MM.1S (cell line): ENCODE measurements around the gene BLOC1S3.

Experiments used
- DNase-seq: peaks from one replicate; pipeline ENCODE4 v3.0.0-alpha.2; 2015
- H2AFZ ChIP-seq: fragments of 300-600 bp; sonication (generic); 2 replicates; pipeline ENCODE4 v1.6.0; 2016; ENCODE audit warnings: antibody characterized with exemption, low read length
- H3F3A ChIP-seq: fragments of 300-600 bp; sonication (generic); 2 replicates; pipeline ENCODE4 v1.6.1; 2016; ENCODE audit warnings: mild to moderate bottlenecking, antibody characterized with exemption, low read length, moderate library complexity, mixed read lengths; ENCODE audit not compliant: insufficient read depth
- H3K27ac ChIP-seq: fragments of 300-600 bp; sonication (generic); 2 replicates; pipeline ENCODE4 v1.5.1; 2016; ENCODE audit warnings: mild to moderate bottlenecking, low read length
- H3K27me3 ChIP-seq: fragments of 300-600 bp; sonication (generic); replicated peaks from 2 replicates; pipeline ENCODE4 v1.6.0; 2016; ENCODE audit warnings: low read length; ENCODE audit not compliant: insufficient read depth
- H3K36me3 ChIP-seq: fragments of 300-600 bp; sonication (generic); replicated peaks from 2 replicates; pipeline ENCODE4 v1.6.1; 2016; ENCODE audit warnings: mild to moderate bottlenecking, low read length, mixed read lengths; ENCODE audit not compliant: insufficient read depth
- H3K4me1 ChIP-seq: fragments of 300-600 bp; sonication (generic); 2 replicates; pipeline ENCODE4 v1.6.1; 2016; ENCODE audit warnings: low read length, mixed read lengths
- H3K4me2 ChIP-seq: fragments of 300-600 bp; sonication (generic); 2 replicates; pipeline ENCODE4 v1.6.0; 2016; ENCODE audit warnings: low read depth, low read length
- H3K4me3 ChIP-seq: fragments of 300-600 bp; sonication (generic); 2 replicates; pipeline ENCODE4 v1.5.1; 2016; ENCODE audit warnings: low read length, mixed read lengths
- H3K79me2 ChIP-seq: fragments of 300-600 bp; sonication (generic); 2 replicates; pipeline ENCODE4 v1.6.1; 2016; ENCODE audit warnings: mixed run types, low read length, mixed read lengths
- H3K9ac ChIP-seq: fragments of 300-600 bp; sonication (generic); 2 replicates; pipeline ENCODE4 v1.6.1; 2016; ENCODE audit warnings: low read length, mixed read lengths
- H3K9me2 ChIP-seq: fragments of 300-600 bp; sonication (generic); replicated peaks from 2 replicates; pipeline ENCODE4 v1.6.1; 2016; ENCODE audit warnings: mild to moderate bottlenecking, low read length, mixed read lengths; ENCODE audit not compliant: insufficient read depth
- H3K9me3 ChIP-seq: fragments of 300-600 bp; sonication (generic); replicated peaks from 2 replicates; pipeline ENCODE4 v1.6.1; 2016; ENCODE audit warnings: mild to moderate bottlenecking, low read length, mixed read lengths; ENCODE audit not compliant: insufficient read depth
- H4K20me1 ChIP-seq: fragments of 300-600 bp; sonication (generic); 2 replicates; pipeline ENCODE4 v1.6.1; 2016; ENCODE audit warnings: mild to moderate bottlenecking, low read length, moderate library complexity, mixed read lengths; ENCODE audit not compliant: insufficient read depth
- CTCF ChIP-seq: fragments of 300-600 bp; sonication (generic); IDR thresholded peaks from 2 replicates; pipeline ENCODE4 v1.5.1; 2016; ENCODE audit warnings: antibody characterized with exemption, low read length, mixed read lengths
- EZH2 ChIP-seq: fragments of 300-600 bp; sonication (generic); optimal IDR thresholded peaks from 2 replicates; pipeline ENCODE3; 2017; ENCODE audit warnings: low read depth, mild to moderate bottlenecking, antibody characterized with exemption, low read length, mixed read lengths
- EZH2phosphoT487 ChIP-seq: fragments of 300-600 bp; sonication (generic); IDR thresholded peaks from 2 replicates; pipeline ENCODE4 v1.6.1; 2018; ENCODE audit warnings: antibody characterized with exemption, low read length

The BLOC1S3 gene

GRCh38 chr19:45179072-45179891 lies 698 bp downstream of the BLOC1S3 start:
- H3K27ac ChIP-seq: peak overlapping the region; percentile 74
- peak overlapping the region; percentile 92 for H2AFZ ChIP-seq
- no peaks in the 10 kb centered on the region for H4K20me1 ChIP-seq
- H3K9me3 ChIP-seq: no peaks in the 10 kb centered on the region
- H3F3A ChIP-seq: peaks cover 8% of the 10 kb centered on the region; the same call in 1 of the 2 replicates
- 0 out of 2 replicates have a peak, but pooled peaks cover 3% of the 10 kb centered on the region for H3K4me1 ChIP-seq
- H3K9me2 ChIP-seq: no peaks in the 10 kb centered on the region
- H3K36me3 ChIP-seq: no peaks in the 10 kb centered on the region
- peaks cover 34% of the 10 kb centered on the region for H3K79me2 ChIP-seq
- H3K9ac ChIP-seq: peak overlapping the region; percentile 80
- H3K4me3 ChIP-seq: peak overlapping the region; percentile 100
- no peaks in the 10 kb centered on the region for H3K27me3 ChIP-seq
- peak overlapping the region; percentile 93 for H3K4me2 ChIP-seq
- peak; percentile 37 for DNase-seq
- TF ChIP-seq EZH2phosphoT487 (no peak), EZH2 (no peak), CTCF (no peak)

- Histone ChIP-seq H3F3A (peaks cover 8% of the 10 kb centered on the region; the same call in 1 of the 2 replicates), H3K4me2 (peak overlapping the region; percentile 93), H2AFZ (no peak overlapping the region), H3K27me3 (no peaks in the 10 kb centered on the region), H3K4me3 (peak overlapping the region; percentile 100), H4K20me1 (no peaks in the 10 kb centered on the region), H3K9me2 (no peaks in the 10 kb centered on the region), H3K4me1 (0 out of 2 replicates have a peak, but pooled peaks cover 3% of the 10 kb centered on the region), H3K27ac (no peak overlapping the region), H3K36me3 (no peaks in the 10 kb centered on the region), H3K79me2 (peaks cover 34% of the 10 kb centered on the region), H3K9me3 (no peaks in the 10 kb centered on the region), H3K9ac (peak overlapping the region; percentile 80; the same call in 1 of the 2 replicates)
- no peak for TF ChIP-seq CTCF
- no peak for TF ChIP-seq EZH2
- DNase-seq: no peak
Observed at GRCh38 chr19:45179892-45180370, 1.3 kb downstream of the BLOC1S3 start.

GRCh38 chr19:45180936-45181335 lies 2.4 kb downstream of the BLOC1S3 start:
- H2AFZ ChIP-seq: no peak overlapping the region
- H3K79me2 ChIP-seq: peaks cover 34% of the 10 kb centered on the region
- no peak overlapping the region for H3K4me3 ChIP-seq
- H3K4me1 ChIP-seq: 0 out of 2 replicates have a peak, but pooled peaks cover 3% of the 10 kb centered on the region
- H3K9me3 ChIP-seq: no peaks in the 10 kb centered on the region
- H3K9me2 ChIP-seq: no peaks in the 10 kb centered on the region
- H3K36me3 ChIP-seq: no peaks in the 10 kb centered on the region
- H3K27ac ChIP-seq: no peak overlapping the region
- DNase-seq: no peak
- TF ChIP-seq EZH2 (no peak), EZH2phosphoT487 (no peak), CTCF (no peak)
- H3K9ac ChIP-seq: no peak overlapping the region
- H3K4me2 ChIP-seq: no peak overlapping the region
- no peaks in the 10 kb centered on the region for H3K27me3 ChIP-seq
- H3F3A ChIP-seq: peaks cover 8% of the 10 kb centered on the region; the same call in 1 of the 2 replicates
- no peaks in the 10 kb centered on the region for H4K20me1 ChIP-seq
